D721Med (cell line): Measurements from ENCODE around the gene ADNP.

Source experiments
- DNase-seq: peaks from one replicate; pipeline ENCODE4 v3.0.0; 2011; ENCODE audit warnings: low spot score; ENCODE audit not compliant: insufficient read length
- FAIRE-seq: peaks from 2 replicates; lab custom pipeline; 2011; peaks lifted over from hg19 to GRCh38; lab: Jason Lieb, UNC
- TF ChIP-seq, protein P1 (sequence below): IDR thresholded peaks from 2 replicates; pipeline ENCODE4 v1.5.1; 2012; ENCODE audit warnings: mild to moderate bottlenecking, control low read depth; ENCODE audit not compliant: insufficient read depth; ENCODE audit errors: missing control alignments

The ADNP gene

DNA sequence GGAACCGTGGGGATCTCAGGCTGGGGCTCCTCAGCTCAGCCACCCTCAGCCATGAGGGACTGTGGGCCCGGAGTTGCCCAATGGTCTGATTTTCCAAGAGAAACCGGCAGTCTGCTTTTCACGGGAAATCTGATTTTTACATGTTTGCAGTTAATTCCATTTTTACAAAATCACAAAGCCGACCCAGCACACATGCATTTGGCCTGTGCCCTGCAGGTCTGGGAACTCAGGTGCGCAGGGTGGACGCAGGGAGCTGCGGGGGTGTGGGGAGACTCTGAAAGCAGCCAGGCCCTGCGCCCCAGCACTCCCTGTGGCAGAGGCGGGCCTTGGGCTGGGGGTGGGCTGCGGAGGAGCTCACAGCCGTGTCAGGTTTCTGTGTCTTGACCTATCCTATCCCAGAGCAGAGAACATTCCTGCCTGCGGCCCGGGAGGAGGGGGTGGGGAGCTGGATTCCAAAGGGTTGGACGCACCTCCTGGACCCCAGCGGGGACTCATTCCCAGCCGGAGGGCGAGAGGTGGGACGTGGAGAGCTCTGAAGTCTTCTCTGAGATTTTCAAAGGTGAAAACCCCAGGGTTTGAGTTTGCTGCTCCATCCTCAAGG is 60.6 kb downstream of the ADNP start:
- TF ChIP-seq, protein P1, sequence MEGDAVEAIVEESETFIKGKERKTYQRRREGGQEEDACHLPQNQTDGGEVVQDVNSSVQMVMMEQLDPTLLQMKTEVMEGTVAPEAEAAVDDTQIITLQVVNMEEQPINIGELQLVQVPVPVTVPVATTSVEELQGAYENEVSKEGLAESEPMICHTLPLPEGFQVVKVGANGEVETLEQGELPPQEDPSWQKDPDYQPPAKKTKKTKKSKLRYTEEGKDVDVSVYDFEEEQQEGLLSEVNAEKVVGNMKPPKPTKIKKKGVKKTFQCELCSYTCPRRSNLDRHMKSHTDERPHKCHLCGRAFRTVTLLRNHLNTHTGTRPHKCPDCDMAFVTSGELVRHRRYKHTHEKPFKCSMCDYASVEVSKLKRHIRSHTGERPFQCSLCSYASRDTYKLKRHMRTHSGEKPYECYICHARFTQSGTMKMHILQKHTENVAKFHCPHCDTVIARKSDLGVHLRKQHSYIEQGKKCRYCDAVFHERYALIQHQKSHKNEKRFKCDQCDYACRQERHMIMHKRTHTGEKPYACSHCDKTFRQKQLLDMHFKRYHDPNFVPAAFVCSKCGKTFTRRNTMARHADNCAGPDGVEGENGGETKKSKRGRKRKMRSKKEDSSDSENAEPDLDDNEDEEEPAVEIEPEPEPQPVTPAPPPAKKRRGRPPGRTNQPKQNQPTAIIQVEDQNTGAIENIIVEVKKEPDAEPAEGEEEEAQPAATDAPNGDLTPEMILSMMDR = no peak

DNA sequence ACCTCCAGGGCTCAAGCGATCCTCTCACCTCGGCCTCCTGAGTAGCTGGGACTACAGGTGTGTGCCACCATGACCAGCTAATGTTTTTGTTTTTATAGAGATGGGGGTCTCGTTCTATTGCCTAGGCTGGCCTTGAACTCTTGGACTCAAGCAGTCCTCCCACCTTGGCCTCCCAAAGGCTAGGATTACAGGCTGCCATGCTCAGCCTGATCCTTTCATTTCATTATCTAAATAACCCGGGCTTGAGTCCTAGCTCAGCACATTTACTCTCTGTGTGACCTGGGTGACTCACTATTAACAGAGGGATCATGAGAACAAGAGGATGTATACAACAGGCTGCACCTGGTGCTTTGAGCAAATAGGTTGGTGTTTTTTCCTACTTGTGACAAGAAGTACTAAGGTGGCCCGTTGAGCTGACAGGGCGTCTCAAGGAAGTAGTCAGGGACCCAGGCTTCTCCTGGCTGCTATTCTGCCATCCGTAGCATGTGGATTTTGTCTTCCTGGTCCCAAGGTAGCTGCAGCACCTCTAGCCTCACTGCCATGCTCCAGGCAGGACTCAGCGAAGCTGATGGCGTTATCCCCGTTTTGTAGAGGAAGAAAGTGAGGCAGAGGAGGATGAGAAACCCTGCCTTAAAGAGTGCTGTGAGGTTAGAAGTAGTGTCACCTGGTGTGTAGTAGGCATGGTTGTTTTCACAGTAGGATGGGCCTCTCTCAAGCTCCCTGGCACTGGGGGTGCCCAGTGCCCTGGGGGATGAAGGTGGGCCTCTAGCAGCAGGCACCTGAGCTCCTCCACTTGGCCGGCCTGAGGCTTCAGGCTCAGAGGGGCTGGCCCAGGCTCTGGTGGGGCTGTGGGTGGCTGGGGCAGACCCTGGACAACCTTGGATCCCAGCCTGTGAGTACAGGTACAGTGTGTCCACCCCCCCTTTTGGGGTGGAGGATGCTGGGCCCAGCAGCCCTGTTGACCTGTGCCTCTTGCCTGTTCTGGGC is 62.4 kb downstream of the ADNP start:
- TF ChIP-seq, protein P1 = no peak
- no peak for DNase-seq
- no peak for FAIRE-seq

More for the DNA sequence above, 60.6 kb downstream of the ADNP start:
- FAIRE-seq (no peak), DNase-seq (no peak)

DNA sequence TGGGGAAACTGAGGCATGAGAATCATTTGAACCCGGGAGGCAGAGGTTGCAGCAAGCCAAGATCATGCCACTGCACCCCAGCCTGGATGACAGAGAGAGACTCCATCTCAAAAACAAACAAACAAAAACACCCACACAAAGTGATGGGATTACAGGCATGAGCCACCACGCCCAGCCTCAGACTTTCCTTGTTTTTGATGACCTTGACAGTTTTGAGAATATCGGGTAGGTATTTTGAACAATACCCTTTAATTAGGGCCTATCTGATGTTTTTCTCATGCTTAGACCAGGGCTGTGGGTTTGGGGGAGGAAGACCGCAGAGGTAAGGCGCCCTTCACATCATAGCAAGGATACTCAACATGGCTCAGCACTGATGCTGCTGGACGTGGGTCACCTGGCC is 63.4 kb downstream of the ADNP start:
- FAIRE-seq = no peak
- TF ChIP-seq, protein P1 = no peak
- DNase-seq = no peak

DNA sequence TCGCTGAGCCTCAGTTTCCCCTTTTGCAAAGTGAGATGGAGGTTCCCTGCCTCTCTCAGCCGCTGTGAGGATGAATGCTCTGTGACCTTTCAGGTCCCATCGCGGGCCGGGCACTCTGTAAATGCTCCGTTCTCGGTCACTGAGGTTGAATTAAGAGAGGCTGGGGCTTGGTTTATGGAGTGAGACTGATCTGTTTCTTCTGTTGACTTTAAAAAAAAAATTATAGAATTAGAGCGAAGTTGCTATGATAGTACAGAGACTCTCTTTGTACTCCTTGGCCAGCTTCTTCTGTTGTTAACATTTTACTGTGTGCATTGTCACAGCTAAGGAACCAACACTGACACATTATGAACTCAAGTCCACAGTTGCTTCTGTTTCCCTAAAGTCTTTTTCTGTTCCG is 64.4 kb downstream of the ADNP start:
- no peak for DNase-seq
- TF ChIP-seq, protein P1 = no peak
- no peak for FAIRE-seq

DNA sequence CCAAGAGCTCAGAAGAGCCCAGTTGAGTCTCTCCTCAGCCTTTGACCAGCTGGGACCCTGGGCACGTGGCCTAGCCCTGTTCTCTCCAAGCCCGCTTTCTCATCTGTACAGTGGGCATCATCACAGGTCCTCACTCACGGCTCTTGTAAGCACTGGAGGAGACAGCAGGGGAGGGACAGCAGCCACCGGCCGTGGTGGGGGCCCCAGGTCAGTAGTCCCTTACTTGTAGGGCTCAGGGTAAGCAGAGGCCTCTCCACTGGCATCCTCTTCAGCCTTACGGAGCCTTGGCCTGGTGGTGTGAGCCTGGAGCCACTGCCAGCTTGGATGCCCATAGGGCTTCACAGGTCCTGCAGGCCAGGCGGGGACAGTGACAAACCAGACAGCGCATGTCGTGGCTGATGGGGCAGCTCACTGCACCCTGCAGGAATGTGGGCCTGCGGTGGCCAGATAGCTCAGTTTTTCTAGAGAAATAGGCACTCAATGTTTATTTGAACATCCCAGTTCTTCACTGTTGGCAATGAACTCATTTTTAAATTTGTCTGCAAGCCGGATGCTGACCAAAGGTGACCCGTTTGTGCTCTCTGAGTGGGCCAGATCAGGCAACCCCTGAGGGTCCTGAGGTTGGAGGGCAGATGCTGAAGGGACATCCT is 65.1 kb downstream of the ADNP start:
- TF ChIP-seq, protein P1 = no peak
- FAIRE-seq = no peak
- DNase-seq = no peak

DNA sequence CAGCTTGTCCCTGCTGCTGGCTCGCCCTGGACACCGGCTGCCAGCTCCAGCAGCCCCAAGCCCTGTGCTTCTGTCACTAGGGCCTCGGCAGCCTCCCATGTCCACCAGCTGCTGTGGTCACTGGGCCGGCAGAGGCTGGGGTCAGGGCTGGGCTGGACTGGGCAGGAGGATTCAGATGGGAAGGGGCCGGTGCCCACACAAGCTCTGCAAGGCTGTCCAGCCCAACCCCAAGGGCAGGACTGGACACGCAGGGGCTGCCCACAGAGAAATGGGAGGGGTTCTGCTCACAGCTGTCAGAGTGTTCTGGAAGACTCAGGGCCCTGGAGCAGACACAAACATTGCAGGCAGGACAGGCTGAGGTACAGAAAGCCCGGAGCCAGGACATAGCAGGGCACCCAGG is 65.6 kb downstream of the ADNP start:
- DNase-seq = no peak
- no peak for FAIRE-seq
- TF ChIP-seq, protein P1 = no peak

DNA sequence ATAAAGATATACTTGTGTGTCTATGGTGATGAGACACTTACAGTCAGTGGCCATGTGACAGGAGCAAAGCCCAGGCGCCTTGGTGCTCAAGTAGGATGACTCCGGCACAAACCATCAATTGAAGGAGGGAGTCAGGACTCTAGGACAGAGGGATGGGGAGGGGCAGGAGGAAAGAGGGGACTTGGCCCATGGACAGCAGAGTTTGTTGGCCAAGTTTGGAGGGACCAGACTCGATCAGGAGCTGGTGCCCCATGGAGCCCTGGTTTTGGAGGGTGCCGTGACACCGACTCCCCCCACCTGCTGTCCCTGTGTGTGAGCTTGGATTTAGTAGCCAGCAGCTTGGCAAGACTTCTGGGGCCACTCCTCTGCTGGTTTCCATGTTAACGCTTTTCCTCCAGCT is 66.1 kb downstream of the ADNP start:
- no peak for DNase-seq
- no peak for FAIRE-seq
- TF ChIP-seq, protein P1 = no peak
